ENCODE measurements around the gene FUCA2.

Gene FUCA2

DNA sequence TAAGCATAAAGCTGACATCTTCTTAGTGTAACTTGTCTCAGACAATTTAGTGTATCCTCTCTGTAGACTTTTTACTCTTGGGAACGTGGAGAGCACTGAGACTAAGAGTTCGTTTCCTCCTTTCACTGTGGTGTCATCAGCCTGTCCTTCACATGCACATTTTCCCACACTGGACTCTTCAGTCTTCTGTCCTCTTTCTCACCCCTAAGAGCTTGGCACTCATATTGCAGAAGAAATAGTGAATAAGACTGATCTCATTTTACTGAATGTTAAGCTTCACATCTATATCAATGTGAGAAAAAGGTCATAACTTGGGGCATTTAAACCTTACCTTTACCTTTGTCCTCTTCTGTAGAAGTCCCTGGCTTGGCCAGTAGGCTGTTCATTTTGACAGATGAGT lies 25.6 kb downstream of the FUCA2 start:
- no peak overlapping the region for H3K9ac ChIP-seq (ENCODE audit: low read depth, low read length, poor library complexity, severe bottlenecking)

DNA sequence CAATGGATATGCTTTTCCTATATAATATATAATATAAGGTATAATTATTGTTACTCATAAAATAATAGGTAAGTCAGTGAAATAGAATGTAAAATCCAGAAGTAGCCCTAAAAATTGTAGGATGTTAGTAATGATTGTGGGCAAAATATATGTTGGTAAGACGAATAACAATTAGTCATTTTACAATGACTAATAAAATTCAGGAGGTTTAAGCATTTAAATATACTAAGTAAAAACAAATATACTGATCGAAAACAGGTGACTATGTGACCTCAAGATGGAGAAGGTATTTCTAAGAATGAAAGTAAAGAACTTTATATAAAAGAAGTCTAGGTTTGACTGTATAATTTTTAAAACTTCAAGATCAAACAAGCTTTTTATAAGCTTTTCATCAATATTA lies 28.9 kb downstream of the FUCA2 start:
- Histone ChIP-seq H2AFZ (ENCODE audit: low read length) (no peak overlapping the region), H3K4me2 (ENCODE audit: low read depth, low read length, poor library complexity, severe bottlenecking) (no peak overlapping the region), H3K9me3 (ENCODE audit: insufficient read depth, low read depth, low read length) (no peaks in the 10 kb centered on the region), H3K9ac (ENCODE audit: low read depth, low read length, poor library complexity, severe bottlenecking) (no peak overlapping the region), H3K4me3 (ENCODE audit: low read length, poor library complexity, severe bottlenecking) (no peak overlapping the region), H3K79me2 (ENCODE audit: insufficient read depth, low read length) (no peaks in the 10 kb centered on the region), H3K9me2 (replicated peaks; ENCODE audit: low read depth, low read length) (no peaks in the 10 kb centered on the region), H3K36me3 (ENCODE audit: insufficient read depth, low read length) (peaks cover 18% of the 10 kb centered on the region; the same call in 1 of the 2 replicates), H4K20me1 (ENCODE audit: insufficient read depth, low read length, poor library complexity, severe bottlenecking) (no peaks in the 10 kb centered on the region), H3K4me1 (ENCODE audit: insufficient read depth, low read length, poor library complexity, severe bottlenecking) (no peaks in the 10 kb centered on the region), H3K27me3 (ENCODE audit: insufficient read depth, low read length, poor library complexity, severe bottlenecking) (no peaks in the 10 kb centered on the region), H3F3A (ENCODE audit: low read depth) (no peaks in the 10 kb centered on the region)
- TF ChIP-seq, protein P1, sequence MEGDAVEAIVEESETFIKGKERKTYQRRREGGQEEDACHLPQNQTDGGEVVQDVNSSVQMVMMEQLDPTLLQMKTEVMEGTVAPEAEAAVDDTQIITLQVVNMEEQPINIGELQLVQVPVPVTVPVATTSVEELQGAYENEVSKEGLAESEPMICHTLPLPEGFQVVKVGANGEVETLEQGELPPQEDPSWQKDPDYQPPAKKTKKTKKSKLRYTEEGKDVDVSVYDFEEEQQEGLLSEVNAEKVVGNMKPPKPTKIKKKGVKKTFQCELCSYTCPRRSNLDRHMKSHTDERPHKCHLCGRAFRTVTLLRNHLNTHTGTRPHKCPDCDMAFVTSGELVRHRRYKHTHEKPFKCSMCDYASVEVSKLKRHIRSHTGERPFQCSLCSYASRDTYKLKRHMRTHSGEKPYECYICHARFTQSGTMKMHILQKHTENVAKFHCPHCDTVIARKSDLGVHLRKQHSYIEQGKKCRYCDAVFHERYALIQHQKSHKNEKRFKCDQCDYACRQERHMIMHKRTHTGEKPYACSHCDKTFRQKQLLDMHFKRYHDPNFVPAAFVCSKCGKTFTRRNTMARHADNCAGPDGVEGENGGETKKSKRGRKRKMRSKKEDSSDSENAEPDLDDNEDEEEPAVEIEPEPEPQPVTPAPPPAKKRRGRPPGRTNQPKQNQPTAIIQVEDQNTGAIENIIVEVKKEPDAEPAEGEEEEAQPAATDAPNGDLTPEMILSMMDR (conservative IDR thresholded peaks at IDR 0.05; ENCODE audit: low read length), result no peak
- TF ChIP-seq EZH2phosphoT487 (IDR thresholded peaks at IDR 0.05; ENCODE audit: borderline replicate concordance), result no peak

More for the DNA sequence above, 25.6 kb downstream of the FUCA2 start:
- H3K36me3 ChIP-seq (ENCODE audit: insufficient read depth, low read length), result no peaks in the 10 kb centered on the region
- no peaks in the 10 kb centered on the region for H4K20me1 ChIP-seq (ENCODE audit: insufficient read depth, low read length, poor library complexity, severe bottlenecking)
- H2AFZ ChIP-seq (ENCODE audit: low read length), result no peak overlapping the region
- no peaks in the 10 kb centered on the region for H3F3A ChIP-seq (ENCODE audit: low read depth)
- H3K79me2 ChIP-seq (ENCODE audit: insufficient read depth, low read length), result no peaks in the 10 kb centered on the region
- no peaks in the 10 kb centered on the region for H3K4me1 ChIP-seq (ENCODE audit: insufficient read depth, low read length, poor library complexity, severe bottlenecking)
- no peaks in the 10 kb centered on the region for H3K9me3 ChIP-seq (ENCODE audit: insufficient read depth, low read depth, low read length)
- H3K4me2 ChIP-seq (ENCODE audit: low read depth, low read length, poor library complexity, severe bottlenecking), result no peak overlapping the region
- H3K9me2 ChIP-seq (replicated peaks; ENCODE audit: low read depth, low read length), result no peaks in the 10 kb centered on the region
- no peak overlapping the region for H3K4me3 ChIP-seq (ENCODE audit: low read length, poor library complexity, severe bottlenecking)
- no peak for TF ChIP-seq EZH2phosphoT487 (IDR thresholded peaks at IDR 0.05; ENCODE audit: borderline replicate concordance)
- TF ChIP-seq, protein P1 (conservative IDR thresholded peaks at IDR 0.05; ENCODE audit: low read length), result no peak
- H3K27me3 ChIP-seq (ENCODE audit: insufficient read depth, low read length, poor library complexity, severe bottlenecking), result no peaks in the 10 kb centered on the region

DNA sequence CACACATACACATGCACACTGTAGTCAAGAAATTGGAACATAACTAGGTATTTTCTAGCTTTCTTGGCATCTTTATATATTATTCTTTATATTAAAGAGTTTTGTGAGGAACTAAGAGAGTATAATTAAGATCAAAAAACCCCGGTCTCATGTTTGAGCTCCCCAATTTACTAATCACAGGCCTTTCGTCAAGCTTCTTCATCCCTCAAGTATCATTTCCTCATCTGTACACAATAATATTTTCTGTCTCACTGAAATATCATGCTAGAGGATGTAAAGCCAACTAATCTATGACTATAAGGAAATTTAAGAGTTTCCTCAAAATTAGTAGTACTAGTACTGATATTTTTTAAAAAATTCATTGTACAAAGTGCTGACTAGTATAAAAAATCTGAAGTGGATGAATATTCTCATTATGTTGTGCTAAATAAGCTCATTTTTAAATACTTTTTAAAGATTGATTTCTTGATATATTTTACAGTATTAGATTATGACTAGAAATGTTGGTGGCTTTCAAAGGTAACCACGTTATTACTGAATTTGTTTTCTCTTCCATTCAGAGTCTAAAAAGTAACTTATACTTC lies 32.9 kb downstream of the FUCA2 start:
- H3K36me3 ChIP-seq (ENCODE audit: insufficient read depth, low read length), result peaks cover 44% of the 10 kb centered on the region; the same call in 1 of the 2 replicates
- H3K4me1 ChIP-seq (ENCODE audit: insufficient read depth, low read length, poor library complexity, severe bottlenecking), result no peaks in the 10 kb centered on the region
- TF ChIP-seq, protein P1 (conservative IDR thresholded peaks at IDR 0.05; ENCODE audit: low read length), result no peak
- no peak for TF ChIP-seq EZH2phosphoT487 (IDR thresholded peaks at IDR 0.05; ENCODE audit: borderline replicate concordance)
- H3K9me3 ChIP-seq (ENCODE audit: insufficient read depth, low read depth, low read length), result no peaks in the 10 kb centered on the region
- H3F3A ChIP-seq (ENCODE audit: low read depth), result no peaks in the 10 kb centered on the region
- no peaks in the 10 kb centered on the region for H3K9me2 ChIP-seq (replicated peaks; ENCODE audit: low read depth, low read length)
- H4K20me1 ChIP-seq (ENCODE audit: insufficient read depth, low read length, poor library complexity, severe bottlenecking), result no peaks in the 10 kb centered on the region
- H3K4me2 ChIP-seq (ENCODE audit: low read depth, low read length, poor library complexity, severe bottlenecking), result no peak overlapping the region
- H2AFZ ChIP-seq (ENCODE audit: low read length), result no peak overlapping the region
- H3K4me3 ChIP-seq (ENCODE audit: low read length, poor library complexity, severe bottlenecking), result no peak overlapping the region
- H3K9ac ChIP-seq (ENCODE audit: low read depth, low read length, poor library complexity, severe bottlenecking), result no peak overlapping the region
- H3K79me2 ChIP-seq (ENCODE audit: insufficient read depth, low read length), result no peaks in the 10 kb centered on the region
- no peaks in the 10 kb centered on the region for H3K27me3 ChIP-seq (ENCODE audit: insufficient read depth, low read length, poor library complexity, severe bottlenecking)
